GM04504 (cell line): Measurements from ENCODE around the gene TMEM63C.

Experiments
- DNase-seq: peaks from one replicate; pipeline ENCODE4 v3.0.0-alpha.2; 2012; ENCODE audit warnings: low read depth

The TMEM63C gene

GRCh38 chr14:77181603-77182437 is at the start of gene TMEM63C:
TSS of gene TMEM63C (plus strand) at chr14:77181798. CDS start at chr14:77218814, 37,016 bp downstream.
- DNase-seq, result no peak

- no peak for DNase-seq
These were observed 49.6 kb upstream of the TMEM63C start for GRCh38 chr14:77131871-77132486.

- DNase-seq, result no peak
These were observed 47.8 kb upstream of the TMEM63C start for GRCh38 chr14:77133720-77134338.

- DNase-seq, result no peak
These were observed 42.6 kb upstream of the TMEM63C start for GRCh38 chr14:77139022-77139421.

GRCh38 chr14:77139540-77140358 is 41.8 kb upstream of the TMEM63C start:
- DNase-seq, result no peak

GRCh38 chr14:77140359-77141213 is 41.0 kb upstream of the TMEM63C start:
- DNase-seq, result no peak

GRCh38 chr14:77141214-77142004 is 40.2 kb upstream of the TMEM63C start, which contains the start of gene ZDHHC22:
TSS of gene ZDHHC22 (minus strand) at chr14:77141791. CDS start at chr14:77139738, 2,053 bp downstream.
- no peak for DNase-seq

GRCh38 chr14:77142005-77142800 is 39.4 kb upstream of the TMEM63C start:
- DNase-seq, result no peak

- no peak for DNase-seq
These were observed 38.5 kb upstream of the TMEM63C start for GRCh38 chr14:77143071-77143470.

- DNase-seq, result no peak
These were observed 37.0 kb upstream of the TMEM63C start for GRCh38 chr14:77144412-77145115.

GRCh38 chr14:77145975-77146740 is 35.4 kb upstream of the TMEM63C start:
- DNase-seq, result no peak

GRCh38 chr14:77148510-77149231 is 32.9 kb upstream of the TMEM63C start:
- DNase-seq, result no peak

- DNase-seq, result no peak
These were observed 30.4 kb upstream of the TMEM63C start for GRCh38 chr14:77151245-77151644.

- DNase-seq, result no peak
These were observed 29.5 kb upstream of the TMEM63C start for GRCh38 chr14:77151918-77152588.

- DNase-seq, result no peak
These were observed 27.8 kb upstream of the TMEM63C start for GRCh38 chr14:77153802-77154201.

GRCh38 chr14:77154421-77154820 is 27.2 kb upstream of the TMEM63C start:
- DNase-seq, result no peak

- no peak for DNase-seq
These were observed 26.5 kb upstream of the TMEM63C start for GRCh38 chr14:77155083-77155482.
